K562 (cell line): ENCODE results near the gene DET1. TPM values are rescaled to one million over a fixed set of nuclear protein-coding genes. Genes with fewer than 3 reads are reported as not detected.

ENCODE experiments used
- ATF1 ChIP-seq, 2 experiments: fragments of 450-650 bp in 1 of 2; IDR thresholded peaks; 2 replicates each; pipeline ENCODE4 v1.6.1; 2016; ENCODE audit warnings: missing compliant biosample characterization in 1 of 2, missing genetic modification characterization in 1 of 2
- BHLHE40 ChIP-seq: IDR thresholded peaks from 2 replicates; pipeline ENCODE4 v1.6.1; 2011; ENCODE audit warnings: low read length, improper control_type of control experiment
- C11orf30 ChIP-seq: fragments of 450-650 bp; IDR thresholded peaks from 2 replicates; pipeline ENCODE4 v1.6.1; 2016; ENCODE audit warnings: low read depth, mild to moderate bottlenecking
- CBFB ChIP-seq: sonication (generic); formaldehyde crosslinking; IDR thresholded peaks from 2 replicates; pipeline ENCODE4 v1.4.0; 2020; ENCODE audit warnings: mild to moderate bottlenecking, missing genetic modification reagents
- CTBP1 ChIP-seq: fragments of 450-650 bp; IDR thresholded peaks from 2 replicates; pipeline ENCODE4 v1.6.1; 2016; ENCODE audit warnings: borderline replicate concordance
- FUS ChIP-seq: fragments of 200-400 bp; formaldehyde crosslinking; optimal IDR thresholded peaks from 2 replicates; pipeline ENCODE3; 2017; ENCODE audit warnings: low read depth, low read length
- GATAD2A ChIP-seq: fragments of 450-650 bp; IDR thresholded peaks from 2 replicates; pipeline ENCODE4 v1.6.1; 2017
- KAT2B ChIP-seq: IDR thresholded peaks from one replicate; pipeline ENCODE4 v1.6.1; 2012; ENCODE audit warnings: low read depth, mild to moderate bottlenecking, control low read depth, inconsistent platforms, low read length, moderate library complexity
- KAT7 ChIP-seq: sonication (generic); formaldehyde crosslinking; IDR thresholded peaks from 2 replicates; pipeline ENCODE4 v1.8.0; 2022; ENCODE audit warnings: missing genetic modification reagents, mild to moderate bottlenecking, borderline replicate concordance
- KHSRP ChIP-seq: fragments of 450-650 bp; IDR thresholded peaks from 2 replicates; pipeline ENCODE4 v1.6.1; 2017
- PHB2 ChIP-seq: fragments of 450-650 bp; IDR thresholded peaks from 2 replicates; pipeline ENCODE4 v1.6.1; 2017; ENCODE audit warnings: low read depth
- PHF21A ChIP-seq: fragments of 450-650 bp; IDR thresholded peaks from 2 replicates; pipeline ENCODE4 v1.6.1; 2017; ENCODE audit warnings: low read depth, borderline replicate concordance
- RAD21 ChIP-seq, 2 experiments: fragments of 250-450 bp in 1 of 2; fragments of 450-650 bp in 1 of 2; sonication (Bioruptor Pico) in 1 of 2; formaldehyde crosslinking in 1 of 2; IDR thresholded peaks in 1 of 2; conservative IDR thresholded peaks in 1 of 2; 2 replicates each; pipeline versions ENCODE4 v1.4.0 to v1.8.0; 2020 to 2022; ENCODE audit warnings: mild to moderate bottlenecking in 2 of 2, moderate library complexity in 1 of 2
- SMAD2 ChIP-seq: fragments of 150-350 bp; IDR thresholded peaks from 2 replicates; pipeline ENCODE4 v1.6.1; 2014; ENCODE audit warnings: low read depth, mild to moderate bottlenecking, low read length
- SMARCA5 ChIP-seq: fragments of 450-650 bp; IDR thresholded peaks from 2 replicates; pipeline ENCODE4 v1.6.1; 2016
- SMARCC2 ChIP-seq: fragments of 450-650 bp; IDR thresholded peaks from 2 replicates; pipeline ENCODE4 v1.6.1; 2017; ENCODE audit warnings: antibody characterized with exemption, moderate library complexity, mild to moderate bottlenecking, low read depth
- ZNF354B ChIP-seq: fragments of 250-450 bp; sonication (Bioruptor Pico); IDR thresholded peaks from 2 replicates; pipeline ENCODE4 v1.4.0; 2020
- ZNF644 ChIP-seq: fragments of 200-800 bp; sonication (Bioruptor generic); IDR thresholded peaks from 2 replicates; pipeline ENCODE4 v1.6.1; 2016; ENCODE audit warnings: low read depth, missing genetic modification characterization, missing compliant biosample characterization
- polyA plus RNA-seq, 8 experiments: library from polyadenylated mRNA; depleted of rRNA in 4 of 8; stranded (reverse) in 5 of 8; unstranded in 3 of 8; fragments of >200 nt; fragmentation: Nextera tagmentation in 2 of 8; fragmentation: Illumina TruSeq in 1 of 8; extraction: Ambion mirVana in 2 of 8; extraction: Trizol in 1 of 8; gene quantifications; 2 replicates each; pipeline versions ENCODE4 v1.2.1 to v1.2.3, GENCODE V29; 2011 to 2014; ENCODE audit warnings: inconsistent platforms in 1 of 8, missing spikeins in 1 of 8
- total RNA-seq, 7 experiments: library from RNA; depleted of rRNA in 6 of 7; stranded (reverse); fragments of >200 nt in 6 of 7; fragmentation: Illumina TruSeq in 2 of 7; extraction: Trizol in 2 of 7; gene quantifications; 2 replicates each; pipeline versions ENCODE4 v1.2.1 to v1.2.3, GENCODE V29; 2011 to 2021; ENCODE audit warnings: low replicate concordance in 1 of 7
- TF ChIP-seq, protein P1 (sequence below): fragments of 200-400 bp; formaldehyde crosslinking; IDR thresholded peaks from 2 replicates; pipeline ENCODE4 v1.6.1; 2017; ENCODE audit warnings: mild to moderate bottlenecking, low read depth, low read length, moderate library complexity
- TF ChIP-seq, protein P2 (sequence below): fragments of 450-650 bp; IDR thresholded peaks from 2 replicates; pipeline ENCODE4 v1.6.1; 2017; ENCODE audit warnings: mild to moderate bottlenecking, moderate library complexity
- TF ChIP-seq, protein P3 (sequence below): fragments of 250-450 bp; sonication (Bioruptor Pico); IDR thresholded peaks from 2 replicates; pipeline ENCODE4 v1.8.0; 2022; ENCODE audit warnings: moderate library complexity, mild to moderate bottlenecking, inconsistent platforms
- TF ChIP-seq, protein P4 (sequence below): sonication (generic); formaldehyde crosslinking; IDR thresholded peaks from 2 replicates; pipeline ENCODE4 v1.8.0; 2022; ENCODE audit warnings: mild to moderate bottlenecking, missing genetic modification reagents, borderline replicate concordance
- TF ChIP-seq, protein P5 (sequence below): fragments of 450-650 bp; formaldehyde crosslinking; IDR thresholded peaks from 2 replicates; pipeline ENCODE4 v1.4.0; 2022; ENCODE audit warnings: missing genetic modification characterization

Gene DET1
- total and polyA plus RNA-seq, 9 of the 15 experiments (the other 6 are each of a cell fraction or from before 2014, with no cell fraction given): 4.2 to 8.1 (median 6.0) TPM

DNA sequence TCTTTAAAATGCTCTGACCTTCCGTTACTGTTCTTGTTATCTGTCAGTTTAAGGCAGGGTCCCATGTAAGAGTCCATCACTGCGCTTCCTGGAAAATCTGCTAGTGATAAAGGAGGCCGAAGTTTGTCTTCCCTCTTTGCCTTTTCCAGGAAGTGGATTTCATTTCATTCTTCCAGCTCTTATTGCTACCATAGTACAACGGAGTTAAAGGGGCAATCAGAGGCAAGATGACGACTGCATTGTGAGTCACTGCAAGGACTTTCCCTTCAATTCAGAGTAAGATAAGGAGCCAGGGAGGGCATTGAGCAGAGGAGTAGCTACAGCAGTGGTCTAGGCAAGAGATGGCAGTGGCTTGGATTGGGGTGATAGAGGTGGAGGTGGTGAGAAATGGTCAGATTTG lies 17.2 kb upstream of the DET1 start (continued):
- TF ChIP-seq ZNF354B (CRISPR knock-in tag) (no peak), BHLHE40 (no peak), FUS (no peak), SMAD2 (no peak), KAT2B (no peak), C11orf30 (no peak), GATAD2A (no peak), SMARCC2 (peak; percentile 64), KHSRP (no peak), CTBP1 (peak; percentile 88), SMARCA5 (no peak), PHB2 (no peak), ZNF644 (no peak), RAD21 (CRISPR knock-in tag; conservative IDR thresholded peaks at IDR 0.05 in 1 of 2, IDR thresholded peaks at IDR 0.05 in 1 of 2) (no peak), PHF21A (no peak), KAT7 (CRISPR knock-in tag) (no peak), CBFB (CRISPR knock-in tag) (no peak), ATF1 (CRISPR knock-in tag; IDR thresholded peaks at IDR 0.05) (no peak), ATF1 (tag; IDR thresholded peaks at IDR 0.05) (peak; percentile 60)
- TF ChIP-seq, protein P1, sequence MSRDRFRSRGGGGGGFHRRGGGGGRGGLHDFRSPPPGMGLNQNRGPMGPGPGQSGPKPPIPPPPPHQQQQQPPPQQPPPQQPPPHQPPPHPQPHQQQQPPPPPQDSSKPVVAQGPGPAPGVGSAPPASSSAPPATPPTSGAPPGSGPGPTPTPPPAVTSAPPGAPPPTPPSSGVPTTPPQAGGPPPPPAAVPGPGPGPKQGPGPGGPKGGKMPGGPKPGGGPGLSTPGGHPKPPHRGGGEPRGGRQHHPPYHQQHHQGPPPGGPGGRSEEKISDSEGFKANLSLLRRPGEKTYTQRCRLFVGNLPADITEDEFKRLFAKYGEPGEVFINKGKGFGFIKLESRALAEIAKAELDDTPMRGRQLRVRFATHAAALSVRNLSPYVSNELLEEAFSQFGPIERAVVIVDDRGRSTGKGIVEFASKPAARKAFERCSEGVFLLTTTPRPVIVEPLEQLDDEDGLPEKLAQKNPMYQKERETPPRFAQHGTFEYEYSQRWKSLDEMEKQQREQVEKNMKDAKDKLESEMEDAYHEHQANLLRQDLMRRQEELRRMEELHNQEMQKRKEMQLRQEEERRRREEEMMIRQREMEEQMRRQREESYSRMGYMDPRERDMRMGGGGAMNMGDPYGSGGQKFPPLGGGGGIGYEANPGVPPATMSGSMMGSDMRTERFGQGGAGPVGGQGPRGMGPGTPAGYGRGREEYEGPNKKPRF: no peak
- TF ChIP-seq, protein P2, sequence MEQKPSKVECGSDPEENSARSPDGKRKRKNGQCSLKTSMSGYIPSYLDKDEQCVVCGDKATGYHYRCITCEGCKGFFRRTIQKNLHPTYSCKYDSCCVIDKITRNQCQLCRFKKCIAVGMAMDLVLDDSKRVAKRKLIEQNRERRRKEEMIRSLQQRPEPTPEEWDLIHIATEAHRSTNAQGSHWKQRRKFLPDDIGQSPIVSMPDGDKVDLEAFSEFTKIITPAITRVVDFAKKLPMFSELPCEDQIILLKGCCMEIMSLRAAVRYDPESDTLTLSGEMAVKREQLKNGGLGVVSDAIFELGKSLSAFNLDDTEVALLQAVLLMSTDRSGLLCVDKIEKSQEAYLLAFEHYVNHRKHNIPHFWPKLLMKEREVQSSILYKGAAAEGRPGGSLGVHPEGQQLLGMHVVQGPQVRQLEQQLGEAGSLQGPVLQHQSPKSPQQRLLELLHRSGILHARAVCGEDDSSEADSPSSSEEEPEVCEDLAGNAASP: no peak
- TF ChIP-seq, protein P3, sequence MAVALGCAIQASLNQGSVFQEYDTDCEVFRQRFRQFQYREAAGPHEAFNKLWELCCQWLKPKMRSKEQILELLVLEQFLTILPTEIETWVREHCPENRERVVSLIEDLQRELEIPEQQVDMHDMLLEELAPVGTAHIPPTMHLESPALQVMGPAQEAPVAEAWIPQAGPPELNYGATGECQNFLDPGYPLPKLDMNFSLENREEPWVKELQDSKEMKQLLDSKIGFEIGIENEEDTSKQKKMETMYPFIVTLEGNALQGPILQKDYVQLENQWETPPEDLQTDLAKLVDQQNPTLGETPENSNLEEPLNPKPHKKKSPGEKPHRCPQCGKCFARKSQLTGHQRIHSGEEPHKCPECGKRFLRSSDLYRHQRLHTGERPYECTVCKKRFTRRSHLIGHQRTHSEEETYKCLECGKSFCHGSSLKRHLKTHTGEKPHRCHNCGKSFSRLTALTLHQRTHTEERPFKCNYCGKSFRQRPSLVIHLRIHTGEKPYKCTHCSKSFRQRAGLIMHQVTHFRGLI (CRISPR knock-in tag): no peak
- TF ChIP-seq, protein P4, sequence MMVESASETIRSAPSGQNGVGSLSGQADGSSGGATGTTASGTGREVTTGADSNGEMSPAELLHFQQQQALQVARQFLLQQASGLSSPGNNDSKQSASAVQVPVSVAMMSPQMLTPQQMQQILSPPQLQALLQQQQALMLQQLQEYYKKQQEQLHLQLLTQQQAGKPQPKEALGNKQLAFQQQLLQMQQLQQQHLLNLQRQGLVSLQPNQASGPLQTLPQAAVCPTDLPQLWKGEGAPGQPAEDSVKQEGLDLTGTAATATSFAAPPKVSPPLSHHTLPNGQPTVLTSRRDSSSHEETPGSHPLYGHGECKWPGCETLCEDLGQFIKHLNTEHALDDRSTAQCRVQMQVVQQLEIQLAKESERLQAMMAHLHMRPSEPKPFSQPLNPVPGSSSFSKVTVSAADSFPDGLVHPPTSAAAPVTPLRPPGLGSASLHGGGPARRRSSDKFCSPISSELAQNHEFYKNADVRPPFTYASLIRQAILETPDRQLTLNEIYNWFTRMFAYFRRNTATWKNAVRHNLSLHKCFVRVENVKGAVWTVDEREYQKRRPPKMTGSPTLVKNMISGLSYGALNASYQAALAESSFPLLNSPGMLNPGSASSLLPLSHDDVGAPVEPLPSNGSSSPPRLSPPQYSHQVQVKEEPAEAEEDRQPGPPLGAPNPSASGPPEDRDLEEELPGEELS: no peak
- TF ChIP-seq, protein P5, sequence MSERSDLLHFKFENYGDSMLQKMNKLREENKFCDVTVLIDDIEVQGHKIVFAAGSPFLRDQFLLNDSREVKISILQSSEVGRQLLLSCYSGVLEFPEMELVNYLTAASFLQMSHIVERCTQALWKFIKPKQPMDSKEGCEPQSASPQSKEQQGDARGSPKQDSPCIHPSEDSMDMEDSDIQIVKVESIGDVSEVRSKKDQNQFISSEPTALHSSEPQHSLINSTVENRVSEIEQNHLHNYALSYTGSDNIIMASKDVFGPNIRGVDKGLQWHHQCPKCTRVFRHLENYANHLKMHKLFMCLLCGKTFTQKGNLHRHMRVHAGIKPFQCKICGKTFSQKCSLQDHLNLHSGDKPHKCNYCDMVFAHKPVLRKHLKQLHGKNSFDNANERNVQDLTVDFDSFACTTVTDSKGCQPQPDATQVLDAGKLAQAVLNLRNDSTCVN: no peak
